AG09319 (cell line): ENCODE measurements around the gene GMCL2.

ENCODE experiments used
- DNase-seq: peaks from one replicate; pipeline ENCODE4 v3.0.0-alpha.2; 2010; ENCODE audit warnings: low read depth; ENCODE audit errors: extremely low read depth
- TF ChIP-seq, protein P1 (sequence below): IDR thresholded peaks from 2 replicates; pipeline ENCODE4 v1.5.1; 2011; ENCODE audit warnings: low read depth, mild to moderate bottlenecking, inconsistent platforms, low read length, moderate library complexity

The GMCL2 gene, protein sequence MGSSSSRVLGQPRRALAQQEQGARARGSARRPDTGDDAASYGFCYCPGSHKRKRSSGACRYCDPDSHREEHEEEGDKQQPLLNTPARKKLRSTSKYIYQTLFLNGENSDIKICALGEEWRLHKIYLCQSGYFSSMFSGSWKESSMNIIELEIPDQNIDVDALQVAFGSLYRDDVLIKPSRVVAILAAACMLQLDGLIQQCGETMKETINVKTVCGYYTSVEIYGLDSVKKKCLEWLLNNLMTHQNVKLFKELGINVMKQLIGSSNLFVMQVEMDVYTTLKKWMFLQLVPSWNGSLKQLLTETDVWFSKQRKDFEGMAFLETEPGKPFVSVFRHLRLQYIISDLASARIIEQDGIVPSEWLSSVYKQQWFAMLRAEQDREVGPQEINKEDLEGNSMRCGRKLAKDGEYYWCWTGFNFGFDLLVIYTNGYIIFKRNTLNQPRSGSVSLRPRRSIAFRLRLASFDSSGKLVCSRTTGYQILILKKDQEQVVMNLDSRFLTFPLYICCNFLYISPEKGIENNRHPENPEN

DNA sequence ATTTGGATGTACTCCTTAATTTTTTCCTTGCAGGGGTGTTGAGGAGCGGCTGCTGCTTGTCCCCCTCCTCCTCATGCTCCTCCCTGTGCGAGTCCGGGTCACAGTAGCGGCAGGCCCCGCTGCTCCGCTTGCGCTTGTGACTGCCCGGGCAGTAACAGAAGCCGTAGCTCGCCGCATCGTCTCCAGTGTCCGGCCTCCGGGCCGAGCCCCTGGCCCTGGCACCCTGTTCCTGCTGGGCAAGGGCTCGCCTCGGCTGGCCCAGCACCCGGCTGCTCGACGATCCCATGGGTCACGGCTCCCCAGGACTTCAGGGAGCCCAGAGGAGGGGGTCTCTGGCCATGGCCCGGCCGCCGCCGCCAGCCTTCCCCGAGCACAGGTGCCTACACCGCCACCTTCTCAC lies at the start of gene GMCL2:
GMCL2 (minus strand) TSS at position 358 of the 400 bp plus-strand sequence; CDS start at position 286, 72 bp downstream.
- no peak for DNase-seq
- TF ChIP-seq, protein P1, sequence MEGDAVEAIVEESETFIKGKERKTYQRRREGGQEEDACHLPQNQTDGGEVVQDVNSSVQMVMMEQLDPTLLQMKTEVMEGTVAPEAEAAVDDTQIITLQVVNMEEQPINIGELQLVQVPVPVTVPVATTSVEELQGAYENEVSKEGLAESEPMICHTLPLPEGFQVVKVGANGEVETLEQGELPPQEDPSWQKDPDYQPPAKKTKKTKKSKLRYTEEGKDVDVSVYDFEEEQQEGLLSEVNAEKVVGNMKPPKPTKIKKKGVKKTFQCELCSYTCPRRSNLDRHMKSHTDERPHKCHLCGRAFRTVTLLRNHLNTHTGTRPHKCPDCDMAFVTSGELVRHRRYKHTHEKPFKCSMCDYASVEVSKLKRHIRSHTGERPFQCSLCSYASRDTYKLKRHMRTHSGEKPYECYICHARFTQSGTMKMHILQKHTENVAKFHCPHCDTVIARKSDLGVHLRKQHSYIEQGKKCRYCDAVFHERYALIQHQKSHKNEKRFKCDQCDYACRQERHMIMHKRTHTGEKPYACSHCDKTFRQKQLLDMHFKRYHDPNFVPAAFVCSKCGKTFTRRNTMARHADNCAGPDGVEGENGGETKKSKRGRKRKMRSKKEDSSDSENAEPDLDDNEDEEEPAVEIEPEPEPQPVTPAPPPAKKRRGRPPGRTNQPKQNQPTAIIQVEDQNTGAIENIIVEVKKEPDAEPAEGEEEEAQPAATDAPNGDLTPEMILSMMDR: no peak

DNA sequence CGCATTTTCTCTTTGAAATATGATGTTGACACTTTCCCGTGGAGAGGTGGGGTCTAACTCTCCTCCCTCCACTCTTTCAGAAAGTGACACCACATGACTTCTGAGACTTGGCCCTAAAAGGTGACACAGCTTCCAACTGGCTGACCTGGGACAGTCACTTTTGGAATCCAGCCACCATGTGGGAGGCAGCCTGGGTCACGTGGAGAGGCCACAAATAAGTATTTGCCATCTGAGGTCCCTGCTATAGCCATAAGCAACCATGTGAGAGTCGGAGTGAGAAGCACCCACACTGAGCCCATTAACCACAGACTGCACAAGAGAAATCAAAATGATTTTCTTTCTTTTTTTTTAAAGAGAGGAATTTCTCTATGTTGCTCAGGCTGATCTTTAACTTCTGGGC lies 49.5 kb upstream of the GMCL2 start:
- no peak for DNase-seq
- TF ChIP-seq, protein P1: no peak

DNA sequence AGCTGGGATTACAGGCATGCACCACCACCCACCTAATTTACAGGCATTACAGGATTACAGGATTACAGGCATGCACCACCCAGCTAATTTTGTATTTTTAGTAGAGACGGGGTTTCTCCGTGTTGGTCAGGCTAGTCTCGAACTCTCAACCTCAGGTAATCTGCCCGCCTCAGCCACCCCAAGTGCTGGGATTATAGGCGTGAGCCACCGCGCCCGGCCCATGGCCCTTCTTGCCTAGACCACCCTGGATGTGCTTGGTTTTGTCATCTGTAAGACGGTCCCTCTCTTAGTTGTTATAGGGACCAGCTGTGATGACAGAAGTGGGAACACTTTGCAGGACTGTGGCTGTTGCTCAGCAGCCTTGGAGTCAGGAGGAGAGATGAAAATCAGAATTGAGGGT lies 49.0 kb upstream of the GMCL2 start:
- TF ChIP-seq, protein P1: no peak
- no peak for DNase-seq

DNA sequence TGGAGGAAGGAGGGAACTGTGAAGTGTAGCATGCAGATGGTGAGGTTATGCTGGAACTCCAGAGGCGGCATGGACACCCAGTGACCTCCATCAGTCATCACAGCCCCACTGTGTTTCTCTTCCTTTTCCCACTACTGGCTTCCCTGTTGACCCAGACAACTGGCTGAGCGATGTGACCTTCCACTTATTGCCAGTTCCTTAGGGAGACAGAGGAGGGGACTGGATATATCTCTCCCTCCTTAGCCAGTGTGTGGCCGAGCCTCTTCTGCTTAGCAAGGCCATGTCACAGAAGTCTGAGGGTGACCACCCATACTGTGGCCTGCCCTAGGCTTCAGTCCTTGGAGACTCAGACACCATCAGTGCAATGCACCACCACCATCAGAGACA lies 48.4 kb upstream of the GMCL2 start:
- DNase-seq: no peak
- TF ChIP-seq, protein P1: no peak

DNA sequence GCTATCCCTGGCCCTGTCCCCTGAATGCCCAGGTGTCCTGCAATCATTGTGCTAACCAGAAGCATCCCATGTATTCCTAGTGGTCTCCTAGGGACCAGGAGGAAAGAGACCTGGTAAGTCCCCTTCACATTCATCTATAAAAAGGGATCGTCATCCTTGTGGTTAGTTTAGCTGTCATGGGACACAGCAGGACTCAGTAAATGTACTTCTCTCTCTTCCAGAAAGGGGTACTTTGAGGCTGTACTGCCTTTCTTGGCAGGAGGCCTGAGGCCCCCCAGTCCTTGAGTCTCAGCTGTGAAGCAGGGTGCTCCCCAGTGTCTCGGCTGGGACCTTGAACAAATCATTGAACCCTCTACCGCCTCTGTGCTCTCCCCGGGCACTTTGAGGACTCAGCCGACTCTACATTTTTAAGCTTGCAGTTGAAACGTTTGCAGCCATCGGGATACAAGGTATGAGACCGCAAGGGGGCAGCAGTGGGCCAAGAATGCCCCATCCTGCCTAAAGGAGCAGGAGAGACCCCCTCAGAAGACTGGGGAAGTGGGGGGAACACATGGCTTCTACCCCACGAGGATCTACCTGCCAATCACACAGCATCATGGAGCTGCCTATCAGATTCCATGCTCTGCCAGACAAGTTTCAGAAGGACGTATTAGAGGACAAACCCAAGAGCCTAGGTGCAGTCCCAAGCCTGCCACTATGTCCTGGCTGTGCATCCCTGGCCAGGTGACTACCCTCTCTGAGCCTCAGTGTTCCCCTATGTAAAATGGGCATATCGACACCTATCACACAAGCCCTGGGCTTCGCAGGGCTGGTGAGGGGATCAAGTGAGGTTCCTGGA lies 47.8 kb upstream of the GMCL2 start:
- TF ChIP-seq, protein P1: peak; percentile 72
- DNase-seq: no peak

DNA sequence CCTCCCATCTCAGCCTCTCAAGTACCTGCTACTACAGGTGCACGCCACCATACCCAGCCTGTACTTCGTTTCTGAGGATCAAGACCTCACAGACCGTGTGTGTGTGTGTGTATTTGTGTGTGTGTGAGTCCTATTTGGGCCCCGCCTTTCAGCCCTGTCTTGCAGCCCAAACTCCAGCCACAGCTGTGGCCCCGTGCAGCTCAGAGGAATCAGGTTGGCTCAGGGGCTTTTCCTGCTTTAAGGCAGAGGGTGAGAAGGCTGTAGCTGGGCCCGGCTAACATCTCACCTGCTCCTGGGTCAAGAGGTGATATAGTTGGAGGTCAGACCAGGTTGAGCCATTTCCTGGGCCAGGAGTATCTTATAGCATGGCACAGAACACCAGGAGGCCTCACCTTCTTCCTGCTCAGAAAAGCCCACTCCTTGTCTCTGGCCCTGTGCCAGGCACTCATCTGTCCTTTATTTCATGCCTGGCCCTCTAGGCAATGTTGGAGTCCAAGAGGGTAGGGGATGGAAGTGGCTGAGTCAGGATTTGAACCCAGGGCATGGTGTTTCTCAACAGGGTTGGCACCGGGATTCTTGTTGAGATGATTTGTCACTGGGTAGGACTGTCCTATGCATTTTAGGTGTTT lies 47.1 kb upstream of the GMCL2 start:
- TF ChIP-seq, protein P1: no peak
- DNase-seq: no peak
